Measurements from ENCODE around the gene GPR78.
"Not testable (repeated sequence)": the region's sequence is repeated elsewhere in the genome, so short reads cannot be mapped to it uniquely, and the experiment has no call there.

GRCh38 chr4:8576591-8576990 is 3.6 kb upstream of the GPR78 start:
- TF ChIP-seq EZH2 (IDR thresholded peaks at IDR 0.05; ENCODE audit: insufficient read depth, poor library complexity, severe bottlenecking); EZH2phosphoT487 (IDR thresholded peaks at IDR 0.05; ENCODE audit: insufficient read depth, low read depth): not testable (repeated sequence)
